GM10266 (cell line): Measurements from ENCODE around the gene PCCA.
A peak's percentile ranks its signal among the peaks of the same experiment; 100 is the strongest.

Source experiments
- DNase-seq: peaks from one replicate; pipeline ENCODE4 v3.0.0; 2012; ENCODE audit errors: extremely low spot score
- CTCF ChIP-seq: IDR thresholded peaks from 2 replicates; pipeline ENCODE4 v1.5.1; 2012; ENCODE audit warnings: mild to moderate bottlenecking, low read depth; ENCODE audit not compliant: control insufficient read depth, insufficient read depth; ENCODE audit errors: missing control alignments

Gene PCCA

GRCh38 chr13:100088644-100089464, at the start of gene PCCA:
PCCA (plus strand) TSS chr13:100089093; CDS start chr13:100089121, 28 bp downstream.
- peak; percentile 96 for DNase-seq
- TF ChIP-seq CTCF, result peak; percentile 13

GRCh38 chr13:100039740-100040139, 49.2 kb upstream of the PCCA start:
- no peak for TF ChIP-seq CTCF
- DNase-seq, result no peak

- TF ChIP-seq CTCF, result no peak
These were observed 48.7 kb upstream of the PCCA start for GRCh38 chr13:100040196-100040595.

GRCh38 chr13:100044936-100045335, 44.0 kb upstream of the PCCA start:
- DNase-seq, result no peak
- no peak for TF ChIP-seq CTCF

More at GRCh38 chr13:100040196-100040595, 48.7 kb upstream of the PCCA start:
- no peak for DNase-seq

- TF ChIP-seq CTCF, result no peak
- no peak for DNase-seq
These were observed 43.5 kb upstream of the PCCA start for GRCh38 chr13:100045355-100045754.

- TF ChIP-seq CTCF, result no peak
- DNase-seq, result no peak
These were observed 37.8 kb upstream of the PCCA start for GRCh38 chr13:100051070-100051469.

GRCh38 chr13:100059827-100060226, 29.1 kb upstream of the PCCA start:
- no peak for TF ChIP-seq CTCF
- DNase-seq, result no peak
